ENCODE measurements around the gene CST11.
A peak's percentile ranks its signal among the peaks of the same experiment; 100 is the strongest.

The CST11 gene

GRCh38 chr20:23434521-23435313 lies 18.0 kb downstream of the CST11 start:
- no peak for DNase-seq (ENCODE audit: low read depth)
- TF ChIP-seq CTCF (IDR thresholded peaks at IDR 0.05; ENCODE audit: low read depth, low read length, missing control alignments) = no peak
- no peak overlapping the region for H3K4me3 ChIP-seq (ENCODE audit: low read depth, low read length)
- in situ Hi-C loops (cut with HindIII; ENCODE audit: low sequenced_read_pairs) = no loop called here

GRCh38 chr20:23433628-23434027 lies 19.0 kb downstream of the CST11 start:
- in situ Hi-C loops (cut with HindIII; ENCODE audit: low sequenced_read_pairs) = no loop called here
- DNase-seq (ENCODE audit: low read depth) = no peak
- no peak overlapping the region for H3K4me3 ChIP-seq (ENCODE audit: low read depth, low read length)
- TF ChIP-seq CTCF (IDR thresholded peaks at IDR 0.05; ENCODE audit: low read depth, low read length, missing control alignments) = no peak

GRCh38 chr20:23425129-23425528 lies 27.5 kb downstream of the CST11 start:
- in situ Hi-C loops (cut with HindIII; ENCODE audit: low sequenced_read_pairs) = no loop called here
- TF ChIP-seq CTCF (IDR thresholded peaks at IDR 0.05; ENCODE audit: low read depth, low read length, missing control alignments) = no peak
- no peak for DNase-seq (ENCODE audit: low read depth)
- H3K4me3 ChIP-seq (ENCODE audit: low read depth, low read length) = no peak overlapping the region

- H3K4me3 ChIP-seq (ENCODE audit: low read depth, low read length) = peak within 1 kb of the TSS; percentile 97
- TF ChIP-seq CTCF (IDR thresholded peaks at IDR 0.05; ENCODE audit: low read depth, low read length, missing control alignments) = peak; percentile 58
- in situ Hi-C loops (cut with HindIII; ENCODE audit: low sequenced_read_pairs) = no loop called here
- peak; percentile 78 for DNase-seq (ENCODE audit: low read depth)
Measured at GRCh38 chr20:23420943-23421931, 31.4 kb downstream of the CST11 start, which contains the start of gene NAPB. NAPB (minus strand) TSS chr20:23421488; CDS start chr20:23421402, 86 bp downstream.

GRCh38 chr20:23419995-23420901 lies 32.4 kb downstream of the CST11 start:
- DNase-seq (ENCODE audit: low read depth) = no peak
- peak overlapping the region; percentile 97 for H3K4me3 ChIP-seq (ENCODE audit: low read depth, low read length)
- no peak for TF ChIP-seq CTCF (IDR thresholded peaks at IDR 0.05; ENCODE audit: low read depth, low read length, missing control alignments)
- in situ Hi-C loops (cut with HindIII; ENCODE audit: low sequenced_read_pairs) = loop anchor here (5.0 kb wide), 1 partner anchor 43 kb away; no protein-coding TSS in a partner anchor

Data from astrocyte of the cerebellum (primary cell).